Neural progenitor cell (in vitro differentiated cells): Measurements from ENCODE around the gene RNLS.

Source experiments
- EZH2 ChIP-seq: fragments of 200-600 bp; sonication (generic); IDR thresholded peaks from 2 replicates; pipeline ENCODE4 v1.6.1; 2017; ENCODE audit warnings: antibody characterized with exemption, mild to moderate bottlenecking, moderate library complexity
- EZH2phosphoT487 ChIP-seq: fragments of 200-600 bp; sonication (generic); IDR thresholded peaks from 2 replicates; pipeline ENCODE4 v1.6.1; 2017; ENCODE audit warnings: antibody characterized with exemption
- TF ChIP-seq, protein P1 (sequence below): fragments of 200-600 bp; sonication (generic); IDR thresholded peaks from 2 replicates; pipeline ENCODE4 v1.5.1; 2017; ENCODE audit warnings: antibody characterized with exemption, mild to moderate bottlenecking

DNA sequence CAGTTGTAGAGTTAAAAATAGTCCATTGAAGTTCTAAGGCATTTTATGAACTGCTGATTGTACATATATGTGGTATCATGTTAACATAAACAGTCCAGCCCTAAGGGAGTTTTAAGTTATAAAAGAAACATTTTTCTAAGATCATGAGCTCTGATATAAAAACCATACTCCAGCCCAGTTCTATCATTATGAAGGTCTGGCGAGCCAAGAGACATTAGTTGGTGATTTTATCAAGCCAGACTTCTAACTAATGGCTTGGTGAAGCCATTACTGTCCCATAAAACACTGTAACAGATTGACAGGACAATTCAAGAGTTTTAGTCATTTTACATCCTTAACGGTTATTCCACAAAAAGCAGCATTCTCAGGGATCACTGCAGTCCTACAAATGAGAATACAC, 221.6 kb downstream of the RNLS start:
- TF ChIP-seq, protein P1, sequence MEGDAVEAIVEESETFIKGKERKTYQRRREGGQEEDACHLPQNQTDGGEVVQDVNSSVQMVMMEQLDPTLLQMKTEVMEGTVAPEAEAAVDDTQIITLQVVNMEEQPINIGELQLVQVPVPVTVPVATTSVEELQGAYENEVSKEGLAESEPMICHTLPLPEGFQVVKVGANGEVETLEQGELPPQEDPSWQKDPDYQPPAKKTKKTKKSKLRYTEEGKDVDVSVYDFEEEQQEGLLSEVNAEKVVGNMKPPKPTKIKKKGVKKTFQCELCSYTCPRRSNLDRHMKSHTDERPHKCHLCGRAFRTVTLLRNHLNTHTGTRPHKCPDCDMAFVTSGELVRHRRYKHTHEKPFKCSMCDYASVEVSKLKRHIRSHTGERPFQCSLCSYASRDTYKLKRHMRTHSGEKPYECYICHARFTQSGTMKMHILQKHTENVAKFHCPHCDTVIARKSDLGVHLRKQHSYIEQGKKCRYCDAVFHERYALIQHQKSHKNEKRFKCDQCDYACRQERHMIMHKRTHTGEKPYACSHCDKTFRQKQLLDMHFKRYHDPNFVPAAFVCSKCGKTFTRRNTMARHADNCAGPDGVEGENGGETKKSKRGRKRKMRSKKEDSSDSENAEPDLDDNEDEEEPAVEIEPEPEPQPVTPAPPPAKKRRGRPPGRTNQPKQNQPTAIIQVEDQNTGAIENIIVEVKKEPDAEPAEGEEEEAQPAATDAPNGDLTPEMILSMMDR = no peak
- TF ChIP-seq EZH2 (no peak), EZH2phosphoT487 (no peak)
